ENCODE measurements around the gene RAB15. TPM values are rescaled to one million over a fixed set of nuclear protein-coding genes. Genes with fewer than 3 reads are reported as not detected.

RAB15 gene
- total and polyA plus RNA-seq, 2 of the 8 experiments (the other 6 are each of a cell fraction or from before 2014, with no cell fraction given): 38.8 to 58.1 TPM

DNA sequence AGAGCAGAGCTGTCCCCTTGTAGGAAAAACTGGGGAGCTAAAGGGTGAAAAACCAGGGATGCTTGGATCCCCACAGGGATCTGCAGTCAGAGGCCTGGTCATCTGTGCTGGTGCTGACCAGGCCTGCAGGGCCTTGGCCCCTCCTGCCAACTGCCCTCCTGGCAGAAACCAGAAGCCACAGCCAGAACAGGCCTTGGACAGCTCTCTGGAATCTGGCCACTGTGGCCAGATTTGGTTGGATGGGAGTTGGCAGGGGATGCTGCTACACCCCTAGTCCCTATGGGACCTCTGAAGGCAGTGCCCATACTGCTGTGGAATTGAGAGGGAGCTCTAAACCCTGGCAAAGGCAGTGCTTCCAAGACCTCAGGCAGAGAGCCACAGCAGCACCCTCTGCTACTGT lies 20.4 kb downstream of the RAB15 start (continued):
- TF ChIP-seq CTBP2 (IDR thresholded peaks at IDR 0.05; ENCODE audit: borderline replicate concordance, insufficient read depth, insufficient read length, low read length) (no peak), RAD21 (IDR thresholded peaks at IDR 0.05 in 1 of 2, conservative IDR thresholded peaks at IDR 0.05 in 1 of 2; ENCODE audit: low read depth in 2 of 2, low read length in 2 of 2) (no peak), EP300 (IDR thresholded peaks at IDR 0.05; ENCODE audit: borderline replicate concordance in 1 of 2, low read depth in 2 of 2, low read length in 2 of 2) (no peak), CHD1 (IDR thresholded peaks at IDR 0.05; ENCODE audit: low read depth, low read length) (no peak), BCL11A (IDR thresholded peaks at IDR 0.05; ENCODE audit: low read depth in 2 of 2, low read length in 2 of 2) (no peak), NRF1 (IDR thresholded peaks at IDR 0.05; ENCODE audit: low read depth, low read length) (no peak)
- TF ChIP-seq, protein P1, sequence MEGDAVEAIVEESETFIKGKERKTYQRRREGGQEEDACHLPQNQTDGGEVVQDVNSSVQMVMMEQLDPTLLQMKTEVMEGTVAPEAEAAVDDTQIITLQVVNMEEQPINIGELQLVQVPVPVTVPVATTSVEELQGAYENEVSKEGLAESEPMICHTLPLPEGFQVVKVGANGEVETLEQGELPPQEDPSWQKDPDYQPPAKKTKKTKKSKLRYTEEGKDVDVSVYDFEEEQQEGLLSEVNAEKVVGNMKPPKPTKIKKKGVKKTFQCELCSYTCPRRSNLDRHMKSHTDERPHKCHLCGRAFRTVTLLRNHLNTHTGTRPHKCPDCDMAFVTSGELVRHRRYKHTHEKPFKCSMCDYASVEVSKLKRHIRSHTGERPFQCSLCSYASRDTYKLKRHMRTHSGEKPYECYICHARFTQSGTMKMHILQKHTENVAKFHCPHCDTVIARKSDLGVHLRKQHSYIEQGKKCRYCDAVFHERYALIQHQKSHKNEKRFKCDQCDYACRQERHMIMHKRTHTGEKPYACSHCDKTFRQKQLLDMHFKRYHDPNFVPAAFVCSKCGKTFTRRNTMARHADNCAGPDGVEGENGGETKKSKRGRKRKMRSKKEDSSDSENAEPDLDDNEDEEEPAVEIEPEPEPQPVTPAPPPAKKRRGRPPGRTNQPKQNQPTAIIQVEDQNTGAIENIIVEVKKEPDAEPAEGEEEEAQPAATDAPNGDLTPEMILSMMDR (IDR thresholded peaks at IDR 0.05; ENCODE audit: control extremely low read depth in 1 of 3, insufficient read depth in 1 of 3, low read depth in 1 of 3, low read length in 3 of 3): no peak

Measured in H1 (cell line).